Measurements from ENCODE around the gene NR2E1. TPM values are rescaled to one million over a fixed set of nuclear protein-coding genes. Genes with fewer than 3 reads are reported as not detected.
A peak's percentile ranks its signal among the peaks of the same experiment; 100 is the strongest.

The NR2E1 gene
- total and polyA plus RNA-seq, 3 experiments from 2014 or later: not detected

DNA sequence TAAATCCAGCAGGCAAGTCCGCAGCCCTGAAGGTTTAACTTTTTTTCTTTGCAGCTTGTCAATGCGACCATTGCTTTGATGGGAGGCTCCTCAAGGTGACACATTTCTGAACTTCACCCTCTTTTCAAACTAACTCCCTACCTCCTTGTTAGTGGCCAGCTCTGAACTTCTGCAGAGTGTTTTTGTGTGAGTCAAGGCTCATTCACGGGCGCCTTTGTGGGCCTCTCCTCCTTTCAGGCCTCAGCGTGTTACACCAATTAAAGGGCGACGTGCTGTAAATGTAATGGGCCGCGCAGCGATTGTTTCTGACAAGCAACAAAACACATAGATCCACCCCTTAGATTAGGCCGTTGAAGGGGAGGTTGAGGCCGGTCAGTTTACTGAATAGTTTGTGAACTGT, 45.5 kb upstream of the NR2E1 start:
- Mint-ChIP-seq H3K36me3 (peaks cover 0 to 3% (median 2%) of the 10 kb centered on the region in 3 donors), H3K27me3 (peaks cover 85 to 90% of the 10 kb centered on the region in 2 donors), H3K4me1 (peaks cover 30 to 34% (median 31%) of the 10 kb centered on the region in 3 donors), H3K27ac (no peak overlapping the region), H3K4me3 (peak overlapping the region; percentile 15 to 57 (median 41)), H3K9me3 (peaks cover 0 to 3% (median 0%) of the 10 kb centered on the region in 5 donors)
- H3K27ac ChIP-seq (ENCODE audit: low read depth, low read length): no peak overlapping the region
- ChIA-PET CTCF (no interaction called here), POLR2A (no interaction called here)
- no peaks in the 10 kb centered on the region for H3K9me3 ChIP-seq (ENCODE audit: low read length)
- no peak for DNase-seq
- H3K4me1 ChIP-seq (ENCODE audit: insufficient read depth, low read length): peaks cover 29% of the 10 kb centered on the region
- H3K36me3 ChIP-seq (ENCODE audit: insufficient read depth, low read length): no peaks in the 10 kb centered on the region
- peaks cover 63% of the 10 kb centered on the region for H3K27me3 ChIP-seq (ENCODE audit: insufficient read depth, low read length, poor library complexity, severe bottlenecking)
- no peak overlapping the region for H3K4me3 ChIP-seq (ENCODE audit: low read length)

DNA sequence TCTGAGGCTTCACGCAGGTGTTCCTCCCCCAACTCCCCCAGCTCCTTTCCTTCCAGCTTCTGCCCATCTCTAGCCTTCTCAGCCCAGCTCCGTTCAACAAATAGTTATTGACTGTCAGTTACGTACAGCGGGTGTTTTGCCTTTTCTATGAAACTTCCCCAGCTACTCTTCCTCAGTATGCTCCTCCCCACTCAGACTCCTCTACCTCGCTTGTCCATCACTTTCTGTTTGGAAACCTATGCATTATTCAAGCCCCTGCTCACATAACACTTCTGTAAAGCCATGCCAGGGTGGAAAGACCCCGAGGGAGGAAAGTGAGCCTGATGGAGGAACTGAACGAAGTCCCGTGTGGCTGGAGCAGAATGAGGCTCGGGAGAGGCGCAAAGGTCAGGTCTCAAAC, 44.2 kb upstream of the NR2E1 start:
- Mint-ChIP-seq H3K9me3 (peaks cover 0 to 6% (median 0%) of the 10 kb centered on the region in 5 donors), H3K4me1 (peaks cover 18 to 21% (median 20%) of the 10 kb centered on the region in 3 donors), H3K27me3 (peaks cover 81 to 89% of the 10 kb centered on the region in 2 donors), H3K27ac (no peak overlapping the region), H3K36me3 (peaks cover 0 to 3% (median 2%) of the 10 kb centered on the region in 3 donors), H3K4me3 (peak overlapping the region in 2 of 7 donors; percentile 1 to 62)
- ChIA-PET POLR2A (no interaction called here), CTCF (no interaction called here)
- H3K36me3 ChIP-seq (ENCODE audit: insufficient read depth, low read length): no peaks in the 10 kb centered on the region
- peaks cover 52% of the 10 kb centered on the region for H3K27me3 ChIP-seq (ENCODE audit: insufficient read depth, low read length, poor library complexity, severe bottlenecking)
- H3K9me3 ChIP-seq (ENCODE audit: low read length): no peaks in the 10 kb centered on the region
- H3K4me1 ChIP-seq (ENCODE audit: insufficient read depth, low read length): peaks cover 16% of the 10 kb centered on the region
- DNase-seq: no peak
- H3K27ac ChIP-seq (ENCODE audit: low read depth, low read length): no peak overlapping the region
- H3K4me3 ChIP-seq (ENCODE audit: low read length): no peak overlapping the region

DNA sequence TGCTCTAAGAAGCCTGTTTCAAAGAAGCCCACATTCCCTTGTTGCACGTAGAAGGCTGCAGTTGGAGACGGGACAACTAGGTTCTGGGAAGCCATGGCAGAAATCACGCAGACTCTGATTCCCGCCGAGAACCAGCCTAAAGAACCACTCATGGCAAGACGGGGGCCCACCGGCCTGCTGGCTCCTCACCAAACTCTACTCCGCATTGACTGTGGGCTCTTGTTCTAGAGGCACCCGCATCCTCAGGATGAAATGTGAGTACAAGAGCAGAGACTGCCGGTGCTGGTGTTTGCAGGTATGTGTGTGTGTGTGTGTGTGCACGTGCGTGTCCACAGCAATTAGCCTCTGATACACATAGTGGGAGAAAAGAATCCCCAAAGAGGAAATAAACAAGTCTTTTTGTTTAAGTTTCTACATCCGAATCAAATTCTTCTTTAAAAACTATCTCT, 42.3 kb upstream of the NR2E1 start:
- Histone ChIP-seq H3K9me3 (ENCODE audit: low read length) (no peaks in the 10 kb centered on the region), H3K27me3 (ENCODE audit: insufficient read depth, low read length, poor library complexity, severe bottlenecking) (peaks cover 37% of the 10 kb centered on the region), H3K36me3 (ENCODE audit: insufficient read depth, low read length) (no peaks in the 10 kb centered on the region), H3K4me1 (ENCODE audit: insufficient read depth, low read length) (peaks cover 7% of the 10 kb centered on the region), H3K27ac (ENCODE audit: low read depth, low read length) (no peak overlapping the region), H3K4me3 (ENCODE audit: low read length) (no peak overlapping the region)
- no peak overlapping the region for H3K27ac Mint-ChIP-seq
- CTCF ChIA-PET: no interaction called here
- POLR2A ChIA-PET: no interaction called here
- peaks cover 68 to 89% of the 10 kb centered on the region in 2 donors for H3K27me3 Mint-ChIP-seq
- H3K36me3 Mint-ChIP-seq: no peaks in the 10 kb centered on the region
- H3K4me1 Mint-ChIP-seq: peaks cover 7 to 11% (median 11%) of the 10 kb centered on the region in 3 donors
- H3K4me3 Mint-ChIP-seq: no peak overlapping the region
- no peak for DNase-seq
- H3K9me3 Mint-ChIP-seq: peaks cover 0 to 6% (median 0%) of the 10 kb centered on the region in 5 donors

DNA sequence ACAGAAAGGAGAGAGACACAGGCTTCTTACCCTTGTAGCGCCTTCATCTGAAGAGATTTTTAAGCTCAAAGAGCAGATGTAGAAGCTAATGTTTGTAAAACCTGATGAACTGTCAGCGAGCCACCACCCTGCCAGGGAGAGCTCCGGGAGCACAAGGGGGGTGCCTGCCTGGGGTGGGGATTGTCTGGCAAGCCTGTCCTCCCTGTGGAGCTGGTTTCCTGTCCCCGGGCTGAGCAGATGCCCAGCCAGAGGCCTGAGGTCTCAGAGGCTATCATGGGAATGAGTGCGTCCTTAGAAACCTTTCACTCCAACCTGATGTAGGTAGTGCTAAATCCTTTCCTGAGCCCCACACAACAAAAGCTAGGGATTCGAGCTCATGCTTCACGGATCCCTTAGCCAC, 41.9 kb upstream of the NR2E1 start:
- peaks cover 3% of the 10 kb centered on the region for H3K4me1 ChIP-seq (ENCODE audit: insufficient read depth, low read length)
- Mint-ChIP-seq H3K4me1 (peaks cover 3 to 7% (median 7%) of the 10 kb centered on the region in 3 donors), H3K36me3 (no peaks in the 10 kb centered on the region), H3K27ac (no peak overlapping the region), H3K27me3 (peaks cover 63 to 89% of the 10 kb centered on the region in 2 donors), H3K4me3 (no peak overlapping the region), H3K9me3 (peaks cover 0 to 6% (median 0%) of the 10 kb centered on the region in 5 donors)
- ChIA-PET CTCF (no interaction called here), POLR2A (no interaction called here)
- no peak overlapping the region for H3K27ac ChIP-seq (ENCODE audit: low read depth, low read length)
- DNase-seq: no peak
- no peaks in the 10 kb centered on the region for H3K36me3 ChIP-seq (ENCODE audit: insufficient read depth, low read length)
- no peaks in the 10 kb centered on the region for H3K9me3 ChIP-seq (ENCODE audit: low read length)
- H3K27me3 ChIP-seq (ENCODE audit: insufficient read depth, low read length, poor library complexity, severe bottlenecking): peaks cover 33% of the 10 kb centered on the region
- H3K4me3 ChIP-seq (ENCODE audit: low read length): no peak overlapping the region

DNA sequence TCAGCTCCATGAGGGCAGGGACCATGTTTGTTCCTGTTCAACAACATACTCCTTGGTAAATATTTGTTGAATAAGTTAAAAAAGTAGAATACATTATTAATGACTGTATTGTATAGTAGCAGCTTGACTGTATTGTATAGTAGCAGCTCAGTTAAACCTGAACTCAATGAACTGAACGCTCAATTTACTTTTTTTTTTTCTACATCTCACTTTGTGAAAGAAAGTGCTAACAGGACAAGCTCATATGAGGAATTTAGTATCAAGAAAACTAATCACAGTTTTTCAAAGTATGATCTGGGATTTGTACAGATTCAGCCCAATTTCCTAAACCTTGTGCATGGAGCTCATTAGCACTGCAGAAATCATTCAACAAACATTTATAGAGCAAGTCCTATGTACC, 38.8 kb upstream of the NR2E1 start:
- Histone ChIP-seq H3K9me3 (ENCODE audit: low read length) (no peaks in the 10 kb centered on the region), H3K4me3 (ENCODE audit: low read length) (no peak overlapping the region), H3K4me1 (ENCODE audit: insufficient read depth, low read length) (no peaks in the 10 kb centered on the region), H3K36me3 (ENCODE audit: insufficient read depth, low read length) (no peaks in the 10 kb centered on the region), H3K27me3 (ENCODE audit: insufficient read depth, low read length, poor library complexity, severe bottlenecking) (peaks cover 15% of the 10 kb centered on the region), H3K27ac (ENCODE audit: low read depth, low read length) (no peak overlapping the region)
- H3K4me3 Mint-ChIP-seq: no peak overlapping the region
- DNase-seq: no peak
- no peak overlapping the region for H3K27ac Mint-ChIP-seq
- no peaks in the 10 kb centered on the region for H3K36me3 Mint-ChIP-seq
- peaks cover 0 to 4% (median 0%) of the 10 kb centered on the region in 5 donors for H3K9me3 Mint-ChIP-seq
- H3K27me3 Mint-ChIP-seq: peaks cover 56 to 80% of the 10 kb centered on the region in 2 donors
- ChIA-PET POLR2A (no interaction called here), CTCF (no interaction called here)
- H3K4me1 Mint-ChIP-seq: no peaks in the 10 kb centered on the region

DNA sequence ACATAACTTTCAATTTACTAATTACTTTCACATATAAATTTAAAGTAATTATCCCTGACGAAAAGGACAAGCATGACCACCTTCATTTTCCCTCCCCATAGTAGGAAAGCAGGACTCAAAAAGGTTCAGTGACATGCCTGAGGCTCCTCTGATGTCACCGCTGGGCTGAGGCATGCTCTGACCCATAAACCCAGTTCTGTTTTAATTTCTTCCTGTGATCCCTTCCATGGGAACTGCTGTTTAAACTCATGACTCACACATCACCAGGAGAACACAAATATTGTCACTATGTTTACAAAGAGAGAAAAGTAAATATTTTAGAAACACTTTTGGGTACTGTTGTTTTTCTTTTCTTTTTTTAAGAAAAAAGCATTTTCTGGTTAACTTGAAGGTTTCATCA, 38.0 kb upstream of the NR2E1 start:
- Histone ChIP-seq H3K27me3 (ENCODE audit: insufficient read depth, low read length, poor library complexity, severe bottlenecking) (peaks cover 18% of the 10 kb centered on the region), H3K36me3 (ENCODE audit: insufficient read depth, low read length) (no peaks in the 10 kb centered on the region), H3K4me3 (ENCODE audit: low read length) (no peak overlapping the region), H3K4me1 (ENCODE audit: insufficient read depth, low read length) (no peaks in the 10 kb centered on the region), H3K9me3 (ENCODE audit: low read length) (no peaks in the 10 kb centered on the region), H3K27ac (ENCODE audit: low read depth, low read length) (no peak overlapping the region)
- peaks cover 59 to 80% of the 10 kb centered on the region in 2 donors for H3K27me3 Mint-ChIP-seq
- H3K4me3 Mint-ChIP-seq: no peak overlapping the region
- ChIA-PET POLR2A (no interaction called here), CTCF (no interaction called here)
- peaks cover 0 to 4% (median 0%) of the 10 kb centered on the region in 5 donors for H3K9me3 Mint-ChIP-seq
- no peaks in the 10 kb centered on the region for H3K4me1 Mint-ChIP-seq
- H3K27ac Mint-ChIP-seq: no peak overlapping the region
- no peak for DNase-seq
- no peaks in the 10 kb centered on the region for H3K36me3 Mint-ChIP-seq

DNA sequence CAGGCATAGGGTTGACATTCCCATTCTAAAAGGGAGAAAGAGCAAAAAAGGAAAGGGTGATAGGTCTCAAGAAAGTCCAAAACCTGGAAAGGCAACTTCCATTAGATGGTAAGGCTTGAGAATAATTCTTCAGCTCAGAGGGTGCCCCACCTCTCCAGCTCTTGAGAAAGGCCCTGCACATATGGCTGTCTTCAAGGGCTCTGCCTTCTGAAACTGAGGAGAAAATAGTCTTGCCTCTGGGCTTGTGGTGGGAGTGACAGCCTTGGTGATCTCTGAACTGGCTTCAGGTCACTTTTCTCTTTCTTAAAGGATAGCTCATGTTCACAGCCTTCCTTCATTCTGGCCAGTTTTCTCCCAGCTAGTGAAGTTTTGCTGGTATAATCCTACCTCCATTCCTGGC, 35.6 kb upstream of the NR2E1 start:
- Histone ChIP-seq H3K9me3 (ENCODE audit: low read length) (no peaks in the 10 kb centered on the region), H3K36me3 (ENCODE audit: insufficient read depth, low read length) (no peaks in the 10 kb centered on the region), H3K4me3 (ENCODE audit: low read length) (no peak overlapping the region), H3K27me3 (ENCODE audit: insufficient read depth, low read length, poor library complexity, severe bottlenecking) (peaks cover 20% of the 10 kb centered on the region), H3K4me1 (ENCODE audit: insufficient read depth, low read length) (no peaks in the 10 kb centered on the region), H3K27ac (ENCODE audit: low read depth, low read length) (no peak overlapping the region)
- POLR2A ChIA-PET: no interaction called here
- H3K4me3 Mint-ChIP-seq: no peak overlapping the region
- CTCF ChIA-PET: interaction anchor here (1.2 kb wide), 1 partner anchor 15 kb away, joined by 3 read pairs; no protein-coding TSS in a partner anchor
- H3K36me3 Mint-ChIP-seq: no peaks in the 10 kb centered on the region
- peaks cover 44 to 75% of the 10 kb centered on the region in 2 donors for H3K27me3 Mint-ChIP-seq
- H3K9me3 Mint-ChIP-seq: peaks cover 0 to 4% (median 0%) of the 10 kb centered on the region in 5 donors
- no peak overlapping the region for H3K27ac Mint-ChIP-seq
- DNase-seq: no peak
- H3K4me1 Mint-ChIP-seq: peaks cover 7 to 13% (median 12%) of the 10 kb centered on the region in 3 donors

DNA sequence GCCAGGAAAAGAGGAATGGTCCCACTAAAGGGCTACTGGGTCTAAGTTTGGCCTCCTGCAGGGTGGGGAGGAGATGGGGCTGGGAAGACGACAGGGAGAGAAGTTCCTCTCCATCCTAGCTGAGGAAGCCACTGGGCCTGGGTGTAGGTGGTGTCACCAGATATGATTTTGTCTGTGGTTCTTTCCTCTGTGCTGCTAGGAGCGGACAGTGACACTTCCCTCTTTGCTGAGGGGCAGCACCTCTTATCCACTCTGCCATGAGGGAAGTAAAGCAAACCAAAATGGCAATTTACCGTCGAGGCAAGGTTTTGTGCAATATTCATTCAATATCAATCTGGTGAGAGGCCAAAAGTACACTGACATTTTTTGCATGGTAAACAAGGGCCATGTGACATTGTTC, 33.0 kb upstream of the NR2E1 start:
- no peak for DNase-seq
- Histone ChIP-seq H3K4me1 (ENCODE audit: insufficient read depth, low read length) (no peaks in the 10 kb centered on the region), H3K4me3 (ENCODE audit: low read length) (no peak overlapping the region), H3K27ac (ENCODE audit: low read depth, low read length) (no peak overlapping the region), H3K27me3 (ENCODE audit: insufficient read depth, low read length, poor library complexity, severe bottlenecking) (peaks cover 27% of the 10 kb centered on the region), H3K9me3 (ENCODE audit: low read length) (no peaks in the 10 kb centered on the region), H3K36me3 (ENCODE audit: insufficient read depth, low read length) (no peaks in the 10 kb centered on the region)
- H3K36me3 Mint-ChIP-seq: no peaks in the 10 kb centered on the region
- ChIA-PET POLR2A (no interaction called here), CTCF (no interaction called here)
- H3K27me3 Mint-ChIP-seq: peaks cover 48 to 72% of the 10 kb centered on the region in 2 donors
- no peak overlapping the region for H3K27ac Mint-ChIP-seq
- H3K4me3 Mint-ChIP-seq: peak overlapping the region in 3 of 7 donors; percentile 25 to 90 (median 88)
- H3K4me1 Mint-ChIP-seq: peaks cover 7 to 13% (median 12%) of the 10 kb centered on the region in 3 donors
- no peaks in the 10 kb centered on the region for H3K9me3 Mint-ChIP-seq

Measured in CD8-positive, alpha-beta memory T cell (primary cell).